Measurements from ENCODE around the gene ZNF556.
"Not testable (repeated sequence)": the region's sequence is repeated elsewhere in the genome, so short reads cannot be mapped to it uniquely, and the experiment has no call there.

- not testable (repeated sequence) for TF ChIP-seq EP300 (IDR thresholded peaks at IDR 0.05; ENCODE audit: low read depth); POLR2AphosphoS5 (IDR thresholded peaks at IDR 0.05); CTCF (IDR thresholded peaks at IDR 0.05)
Observed at GRCh38 chr19:2890531-2890930, 23.4 kb downstream of the ZNF556 start.

Measured in transverse colon (tissue), 4 donors.